Amniotic stem cell (primary cell): Measurements from ENCODE around the gene ANAPC2.

Experiments
- DNase-seq: peaks from one replicate; lab custom pipeline; 2025; lab: John Stamatoyannopoulos, UW

The ANAPC2 gene

GRCh38 chr9:137191691-137192447, 3.5 kb upstream of the ANAPC2 start:
- no peak for DNase-seq

- DNase-seq, result no peak
Measured at GRCh38 chr9:137191245-137191644, 2.9 kb upstream of the ANAPC2 start.

GRCh38 chr9:137190315-137190856, 2.0 kb upstream of the ANAPC2 start:
- DNase-seq, result no peak

- DNase-seq, result no peak
Measured at GRCh38 chr9:137189297-137190295, 1.2 kb upstream of the ANAPC2 start.

GRCh38 chr9:137188086-137188489, 272 bp downstream of the ANAPC2 start:
- DNase-seq, result no peak

- DNase-seq, result no peak
Measured at GRCh38 chr9:137187386-137187785, 974 bp downstream of the ANAPC2 start.

GRCh38 chr9:137186385-137186784, 2.0 kb downstream of the ANAPC2 start:
- no peak for DNase-seq

- DNase-seq, result no peak
Measured at GRCh38 chr9:137185921-137186320, 2.4 kb downstream of the ANAPC2 start.

- DNase-seq, result no peak
Measured at GRCh38 chr9:137184881-137185660, 3.3 kb downstream of the ANAPC2 start.

- DNase-seq, result no peak
Measured at GRCh38 chr9:137183980-137184595, 4.3 kb downstream of the ANAPC2 start.

GRCh38 chr9:137182836-137183235, 5.5 kb downstream of the ANAPC2 start:
- DNase-seq, result no peak

- DNase-seq, result no peak
Measured at GRCh38 chr9:137181680-137182079, 6.7 kb downstream of the ANAPC2 start.

- DNase-seq, result no peak
Measured at GRCh38 chr9:137180491-137180890, 7.9 kb downstream of the ANAPC2 start.

GRCh38 chr9:137179761-137180160, 8.6 kb downstream of the ANAPC2 start:
- no peak for DNase-seq

GRCh38 chr9:137178939-137179630, 9.3 kb downstream of the ANAPC2 start:
- no peak for DNase-seq

- no peak for DNase-seq
Measured at GRCh38 chr9:137178201-137178938, 10.0 kb downstream of the ANAPC2 start.

- no peak for DNase-seq
Measured at GRCh38 chr9:137176302-137177182, 11.8 kb downstream of the ANAPC2 start.

GRCh38 chr9:137175345-137175961, 12.9 kb downstream of the ANAPC2 start:
- DNase-seq, result no peak
